ENCODE results near the gene TLCD4.
"Not testable (repeated sequence)": the region's sequence is repeated elsewhere in the genome, so short reads cannot be mapped to it uniquely, and the experiment has no call there.

The TLCD4 gene

GRCh38 chr1:95096218-95096841, 20.8 kb upstream of the TLCD4 start:
- DNase-seq, result no peak

GRCh38 chr1:95097426-95097825, 19.7 kb upstream of the TLCD4 start:
- DNase-seq, result no peak

- DNase-seq, result no peak
These were observed 19.0 kb upstream of the TLCD4 start for GRCh38 chr1:95098196-95098595.

- DNase-seq, result no peak
These were observed 8.4 kb upstream of the TLCD4 start for GRCh38 chr1:95108792-95109191.

GRCh38 chr1:95111014-95111413, 6.1 kb upstream of the TLCD4 start:
- DNase-seq, result peak; percentile 72

GRCh38 chr1:95113684-95114083, 3.5 kb upstream of the TLCD4 start:
- DNase-seq, result peak; percentile 53

GRCh38 chr1:95115708-95116137, 1.4 kb upstream of the TLCD4 start:
- peak; percentile 97 for DNase-seq

- DNase-seq, result peak; percentile 87
These were observed 462 bp upstream of the TLCD4 start for GRCh38 chr1:95116580-95117206.

- DNase-seq, result peak; percentile 44
These were observed 928 bp downstream of the TLCD4 start for GRCh38 chr1:95118067-95118499.

- DNase-seq, result peak; percentile 68
These were observed 1.6 kb downstream of the TLCD4 start for GRCh38 chr1:95118710-95119109.

GRCh38 chr1:95119273-95119672, 2.1 kb downstream of the TLCD4 start:
- DNase-seq, result no peak

GRCh38 chr1:95122151-95122697, 5.1 kb downstream of the TLCD4 start:
- DNase-seq, result peak; percentile 44

GRCh38 chr1:95124342-95124741, 7.2 kb downstream of the TLCD4 start:
- no peak for DNase-seq

GRCh38 chr1:95126366-95126765, 9.2 kb downstream of the TLCD4 start:
- DNase-seq, result no peak

GRCh38 chr1:95126846-95127245, 9.7 kb downstream of the TLCD4 start:
- DNase-seq, result no peak

- no peak for DNase-seq
These were observed 10.2 kb downstream of the TLCD4 start for GRCh38 chr1:95127380-95127779.

GRCh38 chr1:95132762-95133161, 15.6 kb downstream of the TLCD4 start:
- DNase-seq, result no peak

- no peak for DNase-seq
These were observed 16.5 kb downstream of the TLCD4 start for GRCh38 chr1:95133687-95134086.

- peak; percentile 30 for DNase-seq
These were observed 21.1 kb downstream of the TLCD4 start for GRCh38 chr1:95138223-95138622.

GRCh38 chr1:95139039-95139438, 21.9 kb downstream of the TLCD4 start:
- no peak for DNase-seq

GRCh38 chr1:95140791-95141190, 23.6 kb downstream of the TLCD4 start:
- no peak for DNase-seq

- DNase-seq, result no peak
These were observed 28.3 kb downstream of the TLCD4 start for GRCh38 chr1:95145493-95145892.

- DNase-seq, result no peak
These were observed 29.5 kb downstream of the TLCD4 start for GRCh38 chr1:95146637-95147036.

GRCh38 chr1:95154096-95154495, 36.9 kb downstream of the TLCD4 start:
- DNase-seq, result no peak

GRCh38 chr1:95165569-95165968, 48.4 kb downstream of the TLCD4 start:
- DNase-seq, result not testable (repeated sequence)
